Skeletal muscle tissue (tissue), 4 donors: ENCODE results near the gene AFAP1L1. TPM values are rescaled to one million over a fixed set of nuclear protein-coding genes. Genes with fewer than 3 reads are reported as not detected.

Experiments
- H3K27ac ChIP-seq: one replicate; pipeline ENCODE4 v1.7.0; 2013; ENCODE audit warnings: mild to moderate bottlenecking, low read depth, low read length, inconsistent platforms
- H3K27me3 ChIP-seq, 3 donors: one replicate each; pipeline ENCODE4 v1.7.0; 2013; ENCODE audit warnings: low read length in 3 of 3; ENCODE audit not compliant: control insufficient read depth in 3 of 3, insufficient read depth in 3 of 3
- H3K36me3 ChIP-seq, 3 donors: one replicate each; pipeline ENCODE4 v1.7.0; 2013; ENCODE audit warnings: low read length in 3 of 3; ENCODE audit not compliant: control insufficient read depth in 3 of 3, insufficient read depth in 3 of 3
- H3K4me1 ChIP-seq, 3 donors: one replicate each; pipeline ENCODE4 v1.7.0; 2013; ENCODE audit warnings: low read length in 3 of 3, mild to moderate bottlenecking in 3 of 3; ENCODE audit not compliant: control insufficient read depth in 3 of 3, insufficient read depth in 3 of 3
- H3K4me3 ChIP-seq, 3 donors: one replicate each; pipeline ENCODE4 v1.7.0; 2013; ENCODE audit warnings: low read length in 3 of 3
- H3K9ac ChIP-seq, 3 donors: one replicate each; pipeline ENCODE4 v1.7.0; 2013; ENCODE audit warnings: low read length in 3 of 3, mild to moderate bottlenecking in 3 of 3, moderate library complexity in 2 of 3, low read depth in 1 of 3
- H3K9me3 ChIP-seq, 3 donors: one replicate each; pipeline ENCODE4 v1.7.0; 2013; ENCODE audit warnings: low read length in 3 of 3; ENCODE audit not compliant: control insufficient read depth in 3 of 3
- total RNA-seq: library from RNA; depleted of rRNA; stranded (reverse); fragments of >200 nt; gene quantifications from one replicate; pipeline ENCODE4 v1.2.3, GENCODE V29; 2014
- donor health status: Osteomylitis.

Gene AFAP1L1
- total RNA-seq, 1 donor from 2014 or later, result 75.7 TPM

- H3K36me3 ChIP-seq, result peaks cover 21 to 41% (median 23%) of the 10 kb centered on the region in 3 donors
- no peak overlapping the region for H3K9ac ChIP-seq
- H3K4me1 ChIP-seq, result peaks cover 0 to 2% (median 0%) of the 10 kb centered on the region in 3 donors
- no peaks in the 10 kb centered on the region for H3K9me3 ChIP-seq
- H3K27me3 ChIP-seq, result no peaks in the 10 kb centered on the region
- H3K4me3 ChIP-seq, result no peak overlapping the region
- no peak overlapping the region for H3K27ac ChIP-seq
Measured at GRCh38 chr5:149239917-149240316, 31.7 kb upstream of the AFAP1L1 start.

GRCh38 chr5:149240354-149240998, 31.2 kb upstream of the AFAP1L1 start:
- peaks cover 20 to 40% (median 28%) of the 10 kb centered on the region in 3 donors for H3K36me3 ChIP-seq
- no peaks in the 10 kb centered on the region for H3K4me1 ChIP-seq
- H3K9me3 ChIP-seq, result no peaks in the 10 kb centered on the region
- H3K27ac ChIP-seq, result no peak overlapping the region
- no peak overlapping the region for H3K4me3 ChIP-seq
- H3K9ac ChIP-seq, result no peak overlapping the region
- H3K27me3 ChIP-seq, result no peaks in the 10 kb centered on the region

DNA sequence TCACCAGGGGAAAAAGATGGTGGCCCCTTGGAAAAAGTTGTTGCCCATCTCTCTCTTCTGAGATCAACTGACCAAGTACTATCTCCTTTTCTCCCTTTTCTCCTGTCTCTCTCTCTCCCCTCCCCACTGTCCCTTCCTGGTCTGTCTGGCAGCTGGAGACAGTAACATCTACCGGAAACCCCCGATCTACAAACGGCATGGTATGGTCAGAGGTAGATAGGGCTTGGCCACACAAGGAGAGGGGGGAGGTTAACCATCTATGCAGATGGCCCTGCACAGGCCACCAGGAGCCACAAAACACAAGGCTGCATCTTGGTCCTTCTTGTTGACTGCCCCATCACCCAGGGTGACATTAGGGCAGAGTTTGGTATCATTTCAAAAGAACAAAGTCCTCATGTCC, 29.3 kb upstream of the AFAP1L1 start:
- Histone ChIP-seq H3K27ac (no peak overlapping the region), H3K9ac (no peak overlapping the region)

DNA sequence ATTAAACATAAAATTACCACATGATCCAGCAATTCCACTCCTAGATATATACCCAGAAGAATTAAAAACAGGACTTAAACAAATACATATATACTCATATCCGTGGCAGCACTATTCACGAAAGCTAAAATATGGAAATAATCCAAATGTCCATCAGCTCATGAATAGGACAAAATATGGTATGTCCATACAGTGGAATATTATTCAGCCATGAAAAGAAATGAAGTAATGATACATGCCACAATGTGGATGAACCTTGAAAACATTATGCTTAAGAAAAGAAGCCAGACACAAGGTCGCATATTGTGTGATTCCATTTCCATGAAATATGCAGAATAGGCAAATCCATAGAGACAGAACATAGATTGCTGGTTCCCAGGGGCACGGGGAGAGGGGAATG, 24.8 kb upstream of the AFAP1L1 start:
- Histone ChIP-seq H3K27ac (no peak overlapping the region), H3K4me3 (no peak overlapping the region), H3K9ac (no peak overlapping the region), H3K9me3 (no peaks in the 10 kb centered on the region), H3K27me3 (no peaks in the 10 kb centered on the region), H3K36me3 (peaks cover 30 to 39% (median 38%) of the 10 kb centered on the region in 3 donors), H3K4me1 (no peaks in the 10 kb centered on the region)

More for the DNA sequence above, 29.3 kb upstream of the AFAP1L1 start:
- Histone ChIP-seq H3K4me1 (no peaks in the 10 kb centered on the region), H3K9me3 (no peaks in the 10 kb centered on the region), H3K27me3 (no peaks in the 10 kb centered on the region), H3K4me3 (no peak overlapping the region), H3K36me3 (peaks cover 21 to 40% (median 28%) of the 10 kb centered on the region in 3 donors)

DNA sequence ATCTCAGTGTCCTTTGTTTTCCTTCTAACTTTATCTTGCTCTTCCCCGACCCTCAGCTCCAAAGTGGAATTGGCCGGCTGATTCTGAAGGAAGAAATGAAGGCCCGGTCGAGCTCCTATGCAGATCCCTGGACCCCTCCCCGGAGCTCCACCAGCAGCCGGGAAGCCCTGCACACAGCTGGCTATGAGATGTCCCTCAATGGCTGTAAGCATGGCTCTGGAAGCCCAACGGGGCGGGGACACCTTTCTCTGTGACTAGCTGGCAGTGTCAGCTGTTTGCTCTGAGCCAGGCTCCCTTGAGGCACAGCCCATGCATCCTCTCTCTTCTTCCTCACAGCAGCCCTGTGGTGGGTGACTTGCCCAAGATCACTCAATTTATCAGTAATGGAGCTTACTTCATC, 23.9 kb upstream of the AFAP1L1 start:
- no peak overlapping the region for H3K9ac ChIP-seq
- H3K27me3 ChIP-seq, result no peaks in the 10 kb centered on the region
- no peaks in the 10 kb centered on the region for H3K4me1 ChIP-seq
- H3K9me3 ChIP-seq, result no peaks in the 10 kb centered on the region
- no peak overlapping the region for H3K27ac ChIP-seq
- peaks cover 24 to 36% (median 33%) of the 10 kb centered on the region in 3 donors for H3K36me3 ChIP-seq
- H3K4me3 ChIP-seq, result no peak overlapping the region

- H3K4me1 ChIP-seq, result no peaks in the 10 kb centered on the region
- peaks cover 23 to 36% (median 31%) of the 10 kb centered on the region in 3 donors for H3K36me3 ChIP-seq
- H3K27me3 ChIP-seq, result no peaks in the 10 kb centered on the region
- no peak overlapping the region for H3K4me3 ChIP-seq
- H3K9me3 ChIP-seq, result no peaks in the 10 kb centered on the region
- H3K27ac ChIP-seq, result no peak overlapping the region
- H3K9ac ChIP-seq, result no peak overlapping the region
Measured at GRCh38 chr5:149251546-149251945, 20.1 kb upstream of the AFAP1L1 start.

- no peak overlapping the region for H3K4me3 ChIP-seq
- H3K27ac ChIP-seq, result no peak overlapping the region
- H3K9me3 ChIP-seq, result no peaks in the 10 kb centered on the region
- no peak overlapping the region for H3K9ac ChIP-seq
- no peaks in the 10 kb centered on the region for H3K27me3 ChIP-seq
- no peaks in the 10 kb centered on the region for H3K4me1 ChIP-seq
- H3K36me3 ChIP-seq, result peaks cover 19 to 23% (median 22%) of the 10 kb centered on the region in 3 donors
Measured at GRCh38 chr5:149254506-149254905, 17.2 kb upstream of the AFAP1L1 start.

- no peak overlapping the region for H3K27ac ChIP-seq
- no peaks in the 10 kb centered on the region for H3K4me1 ChIP-seq
- no peak overlapping the region for H3K4me3 ChIP-seq
- H3K27me3 ChIP-seq, result peaks cover 0 to 4% (median 0%) of the 10 kb centered on the region in 3 donors
- no peaks in the 10 kb centered on the region for H3K9me3 ChIP-seq
- H3K9ac ChIP-seq, result no peak overlapping the region
- peaks cover 6 to 12% (median 9%) of the 10 kb centered on the region in 3 donors for H3K36me3 ChIP-seq
Measured at GRCh38 chr5:149256451-149256850, 15.2 kb upstream of the AFAP1L1 start.

- H3K9ac ChIP-seq, result no peak overlapping the region
- H3K9me3 ChIP-seq, result no peaks in the 10 kb centered on the region
- H3K27me3 ChIP-seq, result peaks cover 0 to 8% (median 0%) of the 10 kb centered on the region in 3 donors
- H3K36me3 ChIP-seq, result peaks cover 5 to 12% (median 9%) of the 10 kb centered on the region in 3 donors
- H3K27ac ChIP-seq, result no peak overlapping the region
- no peak overlapping the region for H3K4me3 ChIP-seq
- H3K4me1 ChIP-seq, result no peaks in the 10 kb centered on the region
Measured at GRCh38 chr5:149257131-149257530, 14.5 kb upstream of the AFAP1L1 start.

- Histone ChIP-seq H3K9me3 (no peaks in the 10 kb centered on the region), H3K4me1 (no peaks in the 10 kb centered on the region), H3K27me3 (peaks cover 0 to 8% (median 3%) of the 10 kb centered on the region in 3 donors), H3K9ac (no peak overlapping the region), H3K27ac (no peak overlapping the region), H3K36me3 (peaks cover 5 to 9% (median 9%) of the 10 kb centered on the region in 3 donors), H3K4me3 (no peak overlapping the region)
Measured at GRCh38 chr5:149257889-149258705, 13.6 kb upstream of the AFAP1L1 start.
